HepG2 (cell line): ENCODE results near the gene PCDHGB1. TPM values are rescaled to one million over a fixed set of nuclear protein-coding genes. Genes with fewer than 3 reads are reported as not detected.

ENCODE experiments used
- AFF4 ChIP-seq: sonication (generic); formaldehyde crosslinking; IDR thresholded peaks from 2 replicates; pipeline ENCODE4 v1.4.0; 2020; ENCODE audit warnings: missing genetic modification reagents
- BCL6 ChIP-seq: IDR thresholded peaks from 2 replicates; pipeline ENCODE4 v1.6.1; 2016; ENCODE audit warnings: missing genetic modification reagents, missing compliant biosample characterization
- CBX5 ChIP-seq: sonication (generic); formaldehyde crosslinking; IDR thresholded peaks from 2 replicates; pipeline ENCODE4 v1.4.0; 2020; ENCODE audit warnings: missing genetic modification reagents, borderline replicate concordance
- CCDC6 ChIP-seq: sonication (generic); formaldehyde crosslinking; IDR thresholded peaks from 2 replicates; pipeline ENCODE4 v1.8.1; 2022; ENCODE audit warnings: mild to moderate bottlenecking, missing genetic modification reagents, moderate library complexity
- FOXP4 ChIP-seq: sonication (generic); formaldehyde crosslinking; IDR thresholded peaks from 2 replicates; pipeline ENCODE4 v1.4.0; 2020; ENCODE audit warnings: missing genetic modification reagents
- MAZ ChIP-seq, 2 experiments: sonication (generic) in 1 of 2; formaldehyde crosslinking in 1 of 2; IDR thresholded peaks; 2 replicates each; pipeline versions ENCODE4 v1.5.0 to v1.6.1; 2012 to 2020; ENCODE audit warnings: low read depth in 2 of 2, mild to moderate bottlenecking in 2 of 2, borderline replicate concordance in 1 of 2, improper control_type of control experiment in 1 of 2, low read length in 1 of 2, missing genetic modification reagents in 1 of 2, moderate library complexity in 1 of 2
- MEIS1 ChIP-seq: sonication (generic); formaldehyde crosslinking; IDR thresholded peaks from 2 replicates; pipeline ENCODE4 v1.9.0; 2021; ENCODE audit warnings: mild to moderate bottlenecking, missing genetic modification reagents, moderate library complexity, borderline replicate concordance
- MIER2 ChIP-seq: IDR thresholded peaks from 2 replicates; pipeline ENCODE4 v1.6.1; 2016; ENCODE audit warnings: missing biosample characterization, missing genetic modification reagents
- PAX8 ChIP-seq: sonication (generic); formaldehyde crosslinking; IDR thresholded peaks from 2 replicates; pipeline ENCODE4 v1.8.0; 2022; ENCODE audit warnings: mild to moderate bottlenecking, missing genetic modification reagents, borderline replicate concordance
- ZMAT3 ChIP-seq: sonication (generic); formaldehyde crosslinking; conservative IDR thresholded peaks from 2 replicates; pipeline ENCODE4 v1.7.0; 2021; ENCODE audit warnings: missing genetic modification reagents
- ZNF143 ChIP-seq: sonication (generic); formaldehyde crosslinking; IDR thresholded peaks from 2 replicates; pipeline ENCODE4 v1.4.0; 2020; ENCODE audit warnings: missing genetic modification reagents
- ZNF414 ChIP-seq: sonication (generic); formaldehyde crosslinking; IDR thresholded peaks from 2 replicates; pipeline ENCODE4 v1.5.0; 2020; ENCODE audit warnings: missing genetic modification reagents
- ZNF737 ChIP-seq: sonication (generic); formaldehyde crosslinking; IDR thresholded peaks from 2 replicates; pipeline ENCODE4 v1.5.0; 2020; ENCODE audit warnings: missing genetic modification reagents, mild to moderate bottlenecking, borderline replicate concordance
- ZSCAN20 ChIP-seq: sonication (generic); formaldehyde crosslinking; IDR thresholded peaks from 2 replicates; pipeline ENCODE4 v1.4.0; 2020; ENCODE audit warnings: missing genetic modification reagents, mild to moderate bottlenecking, borderline replicate concordance
- polyA plus RNA-seq, 8 experiments: library from polyadenylated mRNA; depleted of rRNA in 3 of 8; stranded (reverse) in 7 of 8; unstranded in 1 of 8; fragments of >200 nt; fragmentation: Illumina TruSeq in 4 of 8; extraction: Trizol in 4 of 8; gene quantifications; 2 replicates each; pipeline versions ENCODE4 v1.2.1 to v1.2.3, GENCODE V29; 2011 to 2016; ENCODE audit warnings: low read depth in 4 of 8, missing spikeins in 1 of 8, mixed read lengths in 1 of 8; ENCODE audit not compliant: insufficient read depth in 1 of 8
- total RNA-seq, 5 experiments: library from RNA; depleted of rRNA; stranded (reverse); fragments of >200 nt; fragmentation: Illumina TruSeq; extraction: Trizol; gene quantifications; 2 replicates each; pipeline ENCODE4 v1.2.3, GENCODE V29; 2016; ENCODE audit warnings: low read depth in 1 of 5

PCDHGB1 gene
- total and polyA plus RNA-seq, 2 of the 13 experiments (the other 11 are each of a cell fraction or from before 2014, with no cell fraction given) = 1.0 to 2.6 TPM

- TF ChIP-seq ZNF414 (CRISPR knock-in tag) (peak; percentile 69; the same call in 1 of the 2 replicates), ZNF737 (no peak), CBX5 (CRISPR knock-in tag) (peak; percentile 26; the same call in 1 of the 2 replicates), MAZ (IDR thresholded peaks at IDR 0.05; ENCODE audit: borderline replicate concordance, low read depth, low read length) (peak; percentile 72), MAZ (CRISPR knock-in tag; IDR thresholded peaks at IDR 0.05; ENCODE audit: low read depth) (peak; percentile 81), FOXP4 (CRISPR knock-in tag) (no peak), PAX8 (CRISPR knock-in tag) (peak; percentile 93; the same call in 1 of the 2 replicates), ZMAT3 (CRISPR knock-in tag) (peak; percentile 88), MIER2 (CRISPR knock-in tag) (no peak), ZSCAN20 (CRISPR knock-in tag) (no peak), AFF4 (CRISPR knock-in tag) (no peak), CCDC6 (CRISPR knock-in tag) (no peak; the same call in 1 of the 2 replicates), BCL6 (CRISPR knock-in tag) (0 out of 2 replicates have a peak, but pooled peaks have one; percentile 27), MEIS1 (peak; percentile 95), ZNF143 (CRISPR knock-in tag) (no peak; the same call in 1 of the 2 replicates)
Measured at GRCh38 chr5:141320225-141321169, 29.4 kb upstream of the PCDHGB1 start, which contains the start of gene TAF7 (continued).
